CD8-positive, alpha-beta memory T cell (primary cell): Measurements from ENCODE around the gene TRNT1. TPM values are rescaled to one million over a fixed set of nuclear protein-coding genes. Genes with fewer than 3 reads are reported as not detected.

Source experiments
- CTCF ChIA-PET: fragments of 350-600 bp; sonication (Branson Sonifier 250); formaldehyde crosslinking; loops from one replicate; lab custom pipeline; 2021; ENCODE audit warnings: antibody characterized with exemption; lab: Charles Lee
- POLR2A ChIA-PET: fragments of 350-600 bp; sonication (Branson Sonifier 250); formaldehyde crosslinking; loops from one replicate; lab custom pipeline; 2021; ENCODE audit warnings: antibody characterized with exemption; lab: Charles Lee
- DNase-seq, 5 donors: peaks; one replicate each; pipeline versions ENCODE4 v3.0.0 to v3.0.0-alpha.2; 2020 to 2022; ENCODE audit warnings: mixed read lengths in 1 of 5
- H3K27ac ChIP-seq: one replicate; pipeline ENCODE4 v1.7.0; 2013; ENCODE audit warnings: low read depth, mild to moderate bottlenecking, low read length, moderate library complexity
- H3K27me3 ChIP-seq: 2 replicates; pipeline ENCODE4 v1.7.0; 2013; ENCODE audit warnings: low read length, mild to moderate bottlenecking; ENCODE audit not compliant: insufficient read depth, poor library complexity, severe bottlenecking
- H3K36me3 ChIP-seq: 2 replicates; pipeline ENCODE4 v1.7.0; 2013; ENCODE audit warnings: mild to moderate bottlenecking, low read length, moderate library complexity; ENCODE audit not compliant: insufficient read depth
- H3K4me1 ChIP-seq: 2 replicates; pipeline ENCODE4 v1.7.0; 2013; ENCODE audit warnings: mild to moderate bottlenecking, low read length, moderate library complexity; ENCODE audit not compliant: insufficient read depth
- H3K4me3 ChIP-seq: 2 replicates; pipeline ENCODE4 v1.7.0; 2013; ENCODE audit warnings: mild to moderate bottlenecking, low read length
- H3K9me3 ChIP-seq: 2 replicates; pipeline ENCODE4 v1.7.0; 2013; ENCODE audit warnings: mild to moderate bottlenecking, low read length
- H3K27ac Mint-ChIP-seq, 8 donors: one replicate each; pipeline ENCODE4 v1.8.0; 2020 to 2021; ENCODE audit warnings: mixed read lengths in 8 of 8, mild to moderate bottlenecking in 6 of 8, inconsistent platforms in 3 of 8, moderate library complexity in 3 of 8
- H3K27me3 Mint-ChIP-seq, 2 donors: one replicate each; pipeline ENCODE4 v1.8.0; 2020 to 2021; ENCODE audit warnings: mixed read lengths in 2 of 2, mild to moderate bottlenecking in 1 of 2, moderate library complexity in 1 of 2
- H3K36me3 Mint-ChIP-seq, 3 donors: one replicate each; pipeline ENCODE4 v1.8.0; 2020 to 2021; ENCODE audit warnings: mixed read lengths in 3 of 3, inconsistent platforms in 1 of 3, mild to moderate bottlenecking in 1 of 3
- H3K4me1 Mint-ChIP-seq, 3 donors: one replicate each; pipeline ENCODE4 v1.8.0; 2020 to 2021; ENCODE audit warnings: mixed read lengths in 3 of 3, inconsistent platforms in 1 of 3, mild to moderate bottlenecking in 1 of 3
- H3K4me3 Mint-ChIP-seq, 7 donors: one replicate each; pipeline ENCODE4 v1.8.0; 2020 to 2021; ENCODE audit warnings: mixed read lengths in 7 of 7, mild to moderate bottlenecking in 6 of 7, moderate library complexity in 4 of 7, inconsistent platforms in 2 of 7
- H3K9me3 Mint-ChIP-seq, 5 donors: one replicate each; pipeline ENCODE4 v1.8.0; 2020 to 2022; ENCODE audit warnings: mixed read lengths in 5 of 5, mild to moderate bottlenecking in 3 of 5, moderate library complexity in 2 of 5, inconsistent platforms in 1 of 5
- polyA plus RNA-seq: library from polyadenylated mRNA; unstranded; fragments of 300-500 nt; fragmentation: Illumina TruSeq; gene quantifications from one replicate; pipeline ENCODE4 v1.2.3, GENCODE V29; 2021
- total RNA-seq, 2 experiments: library from RNA; stranded (reverse); gene quantifications; one replicate each; pipeline ENCODE4 v1.2.3, GENCODE V29; 2021

The TRNT1 gene
- total and polyA plus RNA-seq, 3 experiments from 2014 or later, result 20.4 to 60.2 (median 58.9) TPM

- H3K9me3 ChIP-seq, result no peaks in the 10 kb centered on the region
- H3K36me3 ChIP-seq, result no peaks in the 10 kb centered on the region
- Mint-ChIP-seq H3K4me1 (no peaks in the 10 kb centered on the region), H3K27me3 (peaks cover 0 to 6% of the 10 kb centered on the region in 2 donors), H3K9me3 (no peaks in the 10 kb centered on the region), H3K27ac (no peak overlapping the region), H3K36me3 (no peaks in the 10 kb centered on the region), H3K4me3 (no peak overlapping the region)
- ChIA-PET POLR2A (interaction anchor here (0.6 kb wide), 1 partner anchor 10 kb away, joined by 3 read pairs; no protein-coding TSS in a partner anchor), CTCF (no interaction called here)
- no peak overlapping the region for H3K4me3 ChIP-seq
- H3K27me3 ChIP-seq, result no peaks in the 10 kb centered on the region
- DNase-seq, result no peak
- no peak overlapping the region for H3K27ac ChIP-seq
- H3K4me1 ChIP-seq, result no peaks in the 10 kb centered on the region
Observed at GRCh38 chr3:3087279-3087678, 39.5 kb upstream of the TRNT1 start.

DNA sequence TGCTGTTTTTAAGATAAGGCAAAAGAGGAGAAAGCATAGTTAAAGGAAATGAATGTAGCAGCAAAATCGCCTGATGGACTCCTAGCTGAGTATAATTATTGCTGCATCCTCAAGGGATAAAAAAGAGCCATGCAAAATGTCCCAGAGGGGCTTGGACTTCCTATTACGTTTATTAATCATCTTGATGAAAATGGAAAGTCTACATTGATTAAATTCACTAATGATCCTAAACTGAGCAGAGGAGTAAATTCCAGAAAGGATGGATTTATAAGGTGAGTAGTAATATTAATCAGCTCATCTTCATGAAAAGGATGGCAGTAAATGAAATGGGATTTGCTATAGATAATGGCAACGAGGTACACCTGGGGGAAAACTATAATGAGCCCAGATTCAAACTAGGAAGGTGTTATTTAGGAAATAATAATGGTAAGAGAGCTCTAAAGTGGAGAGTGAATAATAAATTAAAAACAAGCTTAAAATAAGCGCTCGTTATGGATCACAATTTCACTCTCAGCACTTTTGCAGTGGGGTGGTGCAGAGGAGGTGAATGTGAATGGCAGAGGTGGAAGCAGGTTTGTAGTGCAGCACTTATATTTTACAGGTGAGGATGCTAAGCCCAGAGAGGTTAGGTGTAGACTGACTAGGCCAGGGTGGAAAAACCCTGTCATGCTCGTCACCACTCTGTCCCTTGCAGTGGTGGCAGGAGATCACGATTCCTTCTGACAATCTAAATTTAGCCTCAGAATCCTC lies 38.8 kb upstream of the TRNT1 start:
- H3K27ac ChIP-seq, result no peak overlapping the region
- H3K9me3 Mint-ChIP-seq, result no peaks in the 10 kb centered on the region
- H3K27ac Mint-ChIP-seq, result no peak overlapping the region
- CTCF ChIA-PET, result no interaction called here
- peaks cover 0 to 3% of the 10 kb centered on the region in 2 donors for H3K27me3 Mint-ChIP-seq
- no peak for DNase-seq
- no peaks in the 10 kb centered on the region for H3K4me1 Mint-ChIP-seq
- H3K4me3 ChIP-seq, result no peak overlapping the region
- H3K9me3 ChIP-seq, result no peaks in the 10 kb centered on the region
- H3K36me3 ChIP-seq, result no peaks in the 10 kb centered on the region
- H3K4me3 Mint-ChIP-seq, result no peak overlapping the region
- H3K4me1 ChIP-seq, result no peaks in the 10 kb centered on the region
- no peaks in the 10 kb centered on the region for H3K36me3 Mint-ChIP-seq
- POLR2A ChIA-PET, result interaction anchor here (0.6 kb wide), 1 partner anchor 9 kb away, joined by 3 read pairs; no protein-coding TSS in a partner anchor
- H3K27me3 ChIP-seq, result no peaks in the 10 kb centered on the region

- no peaks in the 10 kb centered on the region for H3K4me1 ChIP-seq
- no peak for DNase-seq
- H3K9me3 ChIP-seq, result no peaks in the 10 kb centered on the region
- no peaks in the 10 kb centered on the region for H3K9me3 Mint-ChIP-seq
- H3K27ac ChIP-seq, result no peak overlapping the region
- no peaks in the 10 kb centered on the region for H3K36me3 Mint-ChIP-seq
- no peaks in the 10 kb centered on the region for H3K27me3 Mint-ChIP-seq
- POLR2A ChIA-PET, result no interaction called here
- H3K4me3 ChIP-seq, result no peak overlapping the region
- CTCF ChIA-PET, result no interaction called here
- H3K36me3 ChIP-seq, result no peaks in the 10 kb centered on the region
- H3K4me1 Mint-ChIP-seq, result no peaks in the 10 kb centered on the region
- H3K27ac Mint-ChIP-seq, result no peak overlapping the region
- no peak overlapping the region for H3K4me3 Mint-ChIP-seq
- no peaks in the 10 kb centered on the region for H3K27me3 ChIP-seq
Observed at GRCh38 chr3:3089017-3089416, 37.7 kb upstream of the TRNT1 start.

- H3K36me3 ChIP-seq, result no peaks in the 10 kb centered on the region
- DNase-seq, result no peak
- H3K27me3 ChIP-seq, result no peaks in the 10 kb centered on the region
- CTCF ChIA-PET, result no interaction called here
- Mint-ChIP-seq H3K4me1 (no peaks in the 10 kb centered on the region), H3K9me3 (no peaks in the 10 kb centered on the region), H3K27me3 (peaks cover 3 to 8% of the 10 kb centered on the region in 2 donors), H3K27ac (no peak overlapping the region), H3K36me3 (no peaks in the 10 kb centered on the region), H3K4me3 (no peak overlapping the region)
- no peaks in the 10 kb centered on the region for H3K4me1 ChIP-seq
- H3K9me3 ChIP-seq, result no peaks in the 10 kb centered on the region
- H3K4me3 ChIP-seq, result no peak overlapping the region
- H3K27ac ChIP-seq, result no peak overlapping the region
- POLR2A ChIA-PET, result no interaction called here
Observed at GRCh38 chr3:3097958-3098357, 28.8 kb upstream of the TRNT1 start.

- CTCF ChIA-PET, result no interaction called here
- no peak overlapping the region for H3K4me3 Mint-ChIP-seq
- H3K27me3 ChIP-seq, result no peaks in the 10 kb centered on the region
- no peaks in the 10 kb centered on the region for H3K4me1 Mint-ChIP-seq
- H3K9me3 Mint-ChIP-seq, result no peaks in the 10 kb centered on the region
- H3K36me3 ChIP-seq, result no peaks in the 10 kb centered on the region
- no peak for DNase-seq
- no peak overlapping the region for H3K4me3 ChIP-seq
- no peaks in the 10 kb centered on the region for H3K9me3 ChIP-seq
- H3K27ac ChIP-seq, result no peak overlapping the region
- H3K27me3 Mint-ChIP-seq, result peaks cover 3 to 18% of the 10 kb centered on the region in 2 donors
- no peaks in the 10 kb centered on the region for H3K4me1 ChIP-seq
- no peak overlapping the region for H3K27ac Mint-ChIP-seq
- POLR2A ChIA-PET, result no interaction called here
- H3K36me3 Mint-ChIP-seq, result no peaks in the 10 kb centered on the region
Observed at GRCh38 chr3:3101660-3102458, 24.9 kb upstream of the TRNT1 start.

DNA sequence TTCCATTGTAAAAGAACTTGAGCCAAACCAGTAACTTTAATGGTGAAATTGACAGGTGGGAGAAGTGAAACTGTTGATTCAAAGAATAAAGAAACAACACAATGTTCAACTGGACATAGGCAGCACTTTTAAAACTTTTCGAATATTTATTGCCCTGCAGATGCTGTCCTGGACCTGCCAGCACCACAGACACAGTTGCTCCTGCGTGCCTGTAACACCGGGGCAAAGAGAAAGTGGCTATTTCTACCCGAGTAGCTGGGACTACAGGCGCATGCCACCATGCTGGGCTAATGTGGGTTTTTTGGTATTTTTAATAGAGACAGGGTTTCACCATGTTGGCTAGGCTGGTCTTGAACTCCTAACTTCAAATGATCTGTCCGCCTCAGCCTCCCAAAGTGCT lies 24.0 kb upstream of the TRNT1 start:
- Mint-ChIP-seq H3K27ac (no peak overlapping the region), H3K4me3 (no peak overlapping the region), H3K36me3 (no peaks in the 10 kb centered on the region), H3K4me1 (peaks cover 0 to 5% (median 0%) of the 10 kb centered on the region in 3 donors), H3K9me3 (no peaks in the 10 kb centered on the region), H3K27me3 (peaks cover 3 to 14% of the 10 kb centered on the region in 2 donors)
- H3K4me1 ChIP-seq, result no peaks in the 10 kb centered on the region
- ChIA-PET POLR2A (no interaction called here), CTCF (no interaction called here)
- H3K27ac ChIP-seq, result no peak overlapping the region
- H3K4me3 ChIP-seq, result no peak overlapping the region
- DNase-seq, result no peak
- H3K27me3 ChIP-seq, result no peaks in the 10 kb centered on the region
- H3K9me3 ChIP-seq, result no peaks in the 10 kb centered on the region
- H3K36me3 ChIP-seq, result no peaks in the 10 kb centered on the region

GRCh38 chr3:3105246-3105645 lies 21.5 kb upstream of the TRNT1 start:
- Mint-ChIP-seq H3K27me3 (peaks cover 3 to 14% of the 10 kb centered on the region in 2 donors), H3K4me3 (no peak overlapping the region), H3K9me3 (no peaks in the 10 kb centered on the region), H3K27ac (no peak overlapping the region), H3K4me1 (peaks cover 4 to 25% (median 15%) of the 10 kb centered on the region in 3 donors), H3K36me3 (peaks cover 0 to 4% (median 0%) of the 10 kb centered on the region in 3 donors)
- H3K36me3 ChIP-seq, result no peaks in the 10 kb centered on the region
- no peak overlapping the region for H3K4me3 ChIP-seq
- H3K9me3 ChIP-seq, result no peaks in the 10 kb centered on the region
- no peaks in the 10 kb centered on the region for H3K4me1 ChIP-seq
- H3K27ac ChIP-seq, result no peak overlapping the region
- H3K27me3 ChIP-seq, result no peaks in the 10 kb centered on the region
- CTCF ChIA-PET, result no interaction called here
- POLR2A ChIA-PET, result no interaction called here
- DNase-seq, result no peak

GRCh38 chr3:3105815-3106214 lies 20.9 kb upstream of the TRNT1 start:
- peaks cover 6 to 31% (median 20%) of the 10 kb centered on the region in 3 donors for H3K4me1 Mint-ChIP-seq
- ChIA-PET POLR2A (no interaction called here), CTCF (no interaction called here)
- Histone ChIP-seq H3K27ac (no peak overlapping the region), H3K4me3 (no peak overlapping the region), H3K9me3 (no peaks in the 10 kb centered on the region), H3K36me3 (no peaks in the 10 kb centered on the region), H3K4me1 (no peaks in the 10 kb centered on the region), H3K27me3 (no peaks in the 10 kb centered on the region)
- peaks cover 0 to 4% (median 0%) of the 10 kb centered on the region in 3 donors for H3K36me3 Mint-ChIP-seq
- no peaks in the 10 kb centered on the region for H3K9me3 Mint-ChIP-seq
- no peak overlapping the region for H3K4me3 Mint-ChIP-seq
- H3K27me3 Mint-ChIP-seq, result peaks cover 3 to 14% of the 10 kb centered on the region in 2 donors
- H3K27ac Mint-ChIP-seq, result no peak overlapping the region
- no peak for DNase-seq
